Non-pigmented ciliary epithelial cell (primary cell): ENCODE data around the gene UBE2M.
"Not testable (repeated sequence)": the region's sequence is repeated elsewhere in the genome, so short reads cannot be mapped to it uniquely, and the experiment has no call there.

Experiments
- DNase-seq: peaks from one replicate; pipeline ENCODE4 v3.0.0-alpha.2; 2010; ENCODE audit warnings: low read depth

The UBE2M gene

DNA sequence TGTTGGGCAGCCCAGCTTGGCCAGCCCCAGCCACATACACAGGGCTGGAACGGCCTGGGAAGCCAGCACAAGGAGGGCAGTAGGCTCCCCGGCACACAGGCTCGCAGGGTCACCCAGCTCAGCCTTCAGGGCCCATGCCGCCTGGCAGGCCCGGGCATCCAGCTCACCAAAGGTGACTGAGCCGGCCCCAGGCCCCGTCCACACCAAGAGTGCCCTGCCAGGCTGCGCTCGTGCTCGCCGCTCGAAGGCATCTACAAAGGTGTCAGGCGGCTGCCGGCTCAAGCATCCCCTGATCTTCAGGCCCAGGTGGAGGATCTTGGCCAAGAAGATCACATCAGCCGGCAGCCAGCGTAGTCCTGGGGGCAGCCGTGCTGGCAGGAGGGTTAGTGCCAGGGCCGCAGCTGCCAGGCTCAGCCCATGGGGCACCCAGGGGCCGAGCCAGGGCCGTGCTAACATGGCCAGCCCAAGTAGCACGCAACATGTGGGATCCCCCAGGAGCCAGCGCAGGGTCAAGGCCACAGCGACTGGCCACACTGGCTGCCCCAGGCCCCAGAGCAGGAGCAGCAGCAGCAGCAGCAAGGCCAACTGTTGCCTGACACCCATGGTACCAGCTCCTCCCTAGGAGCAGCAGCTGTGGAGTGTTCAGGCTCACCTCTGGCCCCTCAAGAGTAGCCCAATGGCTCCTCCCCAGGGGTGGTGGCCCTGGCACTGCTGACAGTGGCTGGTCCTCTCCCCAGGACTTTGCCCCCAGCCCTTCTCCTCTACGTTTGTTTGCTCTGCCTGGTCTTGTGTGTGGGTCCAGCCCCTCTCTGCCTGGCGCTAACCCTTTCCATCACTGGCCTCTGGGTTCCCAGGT, 46.8 kb downstream of the UBE2M start, which contains the start of gene SLC27A5:
Gene SLC27A5 (minus strand): TSS at position 640 of the 856 bp plus-strand sequence. CDS start 37 bp downstream, at position 603.
- no peak for DNase-seq

DNA sequence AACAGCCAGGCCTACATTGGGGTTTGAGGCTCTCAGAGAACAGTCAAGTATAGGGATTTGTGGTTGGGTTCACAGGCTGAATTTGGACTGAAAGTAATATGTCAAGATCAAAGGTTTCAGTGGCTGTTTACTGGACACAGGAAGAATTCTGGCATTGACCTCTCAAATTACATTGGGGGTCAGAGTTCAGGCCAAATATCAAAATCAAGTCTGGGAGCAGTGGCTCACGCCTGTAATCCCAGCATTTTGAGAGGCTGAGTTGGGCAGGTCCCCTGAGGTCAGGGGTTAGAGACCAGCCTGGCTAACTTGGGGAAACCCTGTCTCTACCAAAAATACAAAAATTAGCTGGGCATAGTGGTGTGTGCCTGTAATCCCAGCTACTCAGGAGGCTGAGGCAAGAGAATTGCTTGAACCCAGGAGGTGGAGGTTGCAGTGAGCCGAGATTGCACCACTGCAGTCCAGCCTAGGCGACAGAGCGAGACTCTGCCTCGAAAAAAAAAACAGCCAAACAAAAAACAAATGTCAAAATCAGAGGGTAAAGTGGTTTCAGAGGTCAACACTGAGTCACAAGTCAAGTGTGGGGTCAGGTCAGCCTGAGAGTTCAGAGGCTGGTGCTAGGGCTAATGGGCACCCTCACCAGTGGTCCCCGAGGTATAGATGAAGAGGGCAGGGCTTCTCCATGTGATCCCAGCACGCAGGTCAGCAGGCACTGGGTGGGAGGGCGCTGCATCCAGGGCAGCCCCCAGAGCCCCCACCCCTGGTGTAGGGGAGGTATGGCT, 48.1 kb downstream of the UBE2M start:
- DNase-seq, result no peak

DNA sequence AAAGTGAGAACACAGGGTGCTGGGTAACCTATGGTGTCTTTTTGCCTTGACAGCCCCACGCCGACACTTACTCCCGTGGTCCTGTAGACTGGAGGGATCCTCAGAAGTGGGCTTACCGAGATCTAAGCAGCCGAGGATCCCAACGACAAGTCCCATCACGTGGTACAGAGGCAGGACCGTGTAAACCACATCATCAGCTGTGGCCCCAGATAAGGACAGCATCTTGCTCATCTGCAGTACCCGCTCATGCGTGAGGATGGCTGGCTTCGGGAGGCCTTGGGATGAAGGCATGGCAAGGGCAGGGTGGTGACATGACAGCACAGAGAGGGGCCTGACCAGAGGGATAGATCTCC, 48.7 kb downstream of the UBE2M start:
- DNase-seq, result no peak

DNA sequence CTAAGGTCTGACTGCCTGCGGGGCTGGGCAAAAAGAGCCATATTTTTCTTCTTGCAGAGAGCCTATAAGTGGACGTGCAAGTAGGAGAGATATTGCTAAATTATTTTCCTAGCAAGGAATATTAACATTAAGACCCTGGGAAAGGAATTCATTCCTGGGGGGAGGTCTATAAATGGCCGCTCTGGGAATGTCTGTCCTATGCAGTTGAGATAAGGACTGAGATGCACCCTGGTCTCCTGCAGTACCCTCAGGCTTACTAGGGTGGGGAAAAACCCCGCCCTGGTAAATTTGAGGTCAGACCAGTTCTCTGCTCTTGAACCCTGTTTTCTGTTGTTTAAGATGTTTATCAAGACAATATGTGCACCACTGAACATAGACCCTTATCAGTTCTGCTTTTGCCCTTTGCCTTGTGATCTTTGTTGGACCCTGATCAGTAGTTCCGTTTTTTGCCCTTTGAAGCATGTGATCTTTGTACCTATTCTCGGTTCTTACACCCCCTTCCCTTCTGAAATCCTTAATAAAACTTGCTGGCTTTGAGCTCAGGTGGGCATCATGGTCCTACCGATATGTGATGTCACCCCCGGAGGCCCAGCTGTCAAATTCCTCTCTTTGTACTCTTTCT, 50.7 kb downstream of the UBE2M start:
- not testable (repeated sequence) for DNase-seq
